ENCODE results near the gene LSP1.

GRCh38 chr11:1883346-1884302 lies 30.7 kb downstream of the LSP1 start:
- TF ChIP-seq CTCF (conservative IDR thresholded peaks at IDR 0.05) (no peak), ZFX (IDR thresholded peaks at IDR 0.05) (no peak)
